ENCODE data around the gene SHROOM1. TPM values are rescaled to one million over a fixed set of nuclear protein-coding genes. Genes with fewer than 3 reads are reported as not detected.

Gene SHROOM1
- total RNA-seq, 2 donors from 2014 or later = 6.6 to 14.4 TPM

DNA sequence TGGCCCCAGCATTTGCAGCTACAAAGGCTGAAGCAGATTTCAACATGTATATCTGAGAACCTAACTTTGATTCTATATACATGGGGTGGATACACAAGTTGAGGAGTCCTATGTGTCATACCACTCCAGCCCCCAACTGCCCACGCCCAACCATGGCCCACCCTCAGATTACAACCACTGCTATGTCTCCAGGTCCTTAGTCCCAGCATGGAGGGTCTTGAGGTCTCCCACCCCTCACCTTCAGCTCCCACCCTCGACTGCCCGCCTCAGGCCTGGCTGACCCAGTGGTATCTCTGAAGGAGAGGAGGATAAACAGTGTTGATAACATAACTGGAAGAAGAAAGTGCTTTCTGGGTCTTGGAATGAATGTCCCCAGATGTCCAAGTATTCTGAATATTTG lies 9.1 kb downstream of the SHROOM1 start:
- WGBS, 2 experiments (ENCODE audit: insufficient coverage in 1 of 2, insufficient read length in 1 of 2) = 83% methylated on average over 3 of the region's 3 CpGs; no CpG with 5 or more reads in 1 of the 2 experiments
- H3K4me1 Mint-ChIP-seq = peaks cover 8% of the 10 kb centered on the region
- peaks cover 35% of the 10 kb centered on the region for H3K27me3 Mint-ChIP-seq (ENCODE audit: insufficient read depth)
- peaks cover 3% of the 10 kb centered on the region for H3K36me3 Mint-ChIP-seq (ENCODE audit: low read depth)
- Histone ChIP-seq H3K9me3 (ENCODE audit: control insufficient read depth, low read length) (no peaks in the 10 kb centered on the region), H3K4me3 (ENCODE audit: low read length) (no peak overlapping the region), H3K36me3 (ENCODE audit: control insufficient read depth, insufficient read depth, low read length) (no peaks in the 10 kb centered on the region), H3K9ac (ENCODE audit: extremely low read depth, low read length, poor library complexity, severe bottlenecking) (no peak overlapping the region), H3K4me1 (ENCODE audit: control insufficient read depth, insufficient read depth, low read length) (peaks cover 4% of the 10 kb centered on the region), H3K27ac (ENCODE audit: low read depth, low read length) (no peak overlapping the region), H3K27me3 (ENCODE audit: control insufficient read depth, insufficient read depth, low read length, poor library complexity, severe bottlenecking) (peaks cover 28% of the 10 kb centered on the region)
- no peak overlapping the region for H3K4me3 Mint-ChIP-seq
- no peak for DNase-seq
- TF ChIP-seq, protein P1, sequence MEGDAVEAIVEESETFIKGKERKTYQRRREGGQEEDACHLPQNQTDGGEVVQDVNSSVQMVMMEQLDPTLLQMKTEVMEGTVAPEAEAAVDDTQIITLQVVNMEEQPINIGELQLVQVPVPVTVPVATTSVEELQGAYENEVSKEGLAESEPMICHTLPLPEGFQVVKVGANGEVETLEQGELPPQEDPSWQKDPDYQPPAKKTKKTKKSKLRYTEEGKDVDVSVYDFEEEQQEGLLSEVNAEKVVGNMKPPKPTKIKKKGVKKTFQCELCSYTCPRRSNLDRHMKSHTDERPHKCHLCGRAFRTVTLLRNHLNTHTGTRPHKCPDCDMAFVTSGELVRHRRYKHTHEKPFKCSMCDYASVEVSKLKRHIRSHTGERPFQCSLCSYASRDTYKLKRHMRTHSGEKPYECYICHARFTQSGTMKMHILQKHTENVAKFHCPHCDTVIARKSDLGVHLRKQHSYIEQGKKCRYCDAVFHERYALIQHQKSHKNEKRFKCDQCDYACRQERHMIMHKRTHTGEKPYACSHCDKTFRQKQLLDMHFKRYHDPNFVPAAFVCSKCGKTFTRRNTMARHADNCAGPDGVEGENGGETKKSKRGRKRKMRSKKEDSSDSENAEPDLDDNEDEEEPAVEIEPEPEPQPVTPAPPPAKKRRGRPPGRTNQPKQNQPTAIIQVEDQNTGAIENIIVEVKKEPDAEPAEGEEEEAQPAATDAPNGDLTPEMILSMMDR (conservative IDR thresholded peaks at IDR 0.05) = no peak
- H3K27ac Mint-ChIP-seq = no peak overlapping the region
- H3K9me3 Mint-ChIP-seq = no peaks in the 10 kb centered on the region

DNA sequence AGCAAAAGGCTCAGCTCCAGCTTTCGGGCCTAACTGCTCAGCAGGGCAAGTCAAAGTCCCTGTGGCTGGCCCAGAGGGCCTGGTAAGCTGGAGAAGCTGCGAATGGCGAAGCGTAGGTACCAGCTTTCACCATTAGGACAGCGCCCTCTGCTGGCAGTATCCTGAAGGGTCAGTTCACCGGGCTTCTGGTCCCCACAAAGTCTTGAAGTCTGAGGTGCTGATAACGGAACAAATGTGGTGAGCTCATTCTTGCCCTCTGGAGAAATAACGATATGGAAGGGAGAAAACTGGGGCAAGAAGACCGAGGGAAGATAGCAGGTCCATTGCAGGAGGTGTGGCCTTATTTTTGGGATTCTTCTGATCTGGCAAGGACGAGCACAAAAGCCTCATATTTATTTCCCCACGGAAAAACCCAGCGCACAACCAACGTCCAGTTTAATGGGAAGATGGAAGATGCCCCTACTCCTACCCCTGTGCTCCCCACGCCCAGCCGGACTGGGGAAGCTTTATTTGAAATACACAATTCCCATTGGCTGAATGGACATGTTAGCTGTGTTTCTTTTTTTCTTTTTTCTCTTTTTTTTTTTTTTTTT lies 10.2 kb downstream of the SHROOM1 start:
- 37 to 45% methylated on average over 10 to 15 of the region's 15 CpGs for WGBS, 2 experiments (ENCODE audit: insufficient coverage in 1 of 2, insufficient read length in 1 of 2)
- H3K27me3 Mint-ChIP-seq (ENCODE audit: insufficient read depth) = peaks cover 45% of the 10 kb centered on the region
- Histone ChIP-seq H3K36me3 (ENCODE audit: control insufficient read depth, insufficient read depth, low read length) (no peaks in the 10 kb centered on the region), H3K27ac (ENCODE audit: low read depth, low read length) (no peak overlapping the region), H3K27me3 (ENCODE audit: control insufficient read depth, insufficient read depth, low read length, poor library complexity, severe bottlenecking) (peaks cover 28% of the 10 kb centered on the region), H3K4me1 (ENCODE audit: control insufficient read depth, insufficient read depth, low read length) (peaks cover 4% of the 10 kb centered on the region), H3K4me3 (ENCODE audit: low read length) (no peak overlapping the region), H3K9ac (ENCODE audit: extremely low read depth, low read length, poor library complexity, severe bottlenecking) (no peak overlapping the region), H3K9me3 (ENCODE audit: control insufficient read depth, low read length) (no peaks in the 10 kb centered on the region)
- DNase-seq = peak; percentile 98
- no peak overlapping the region for H3K27ac Mint-ChIP-seq
- peaks cover 4% of the 10 kb centered on the region for H3K4me1 Mint-ChIP-seq
- no peak overlapping the region for H3K4me3 Mint-ChIP-seq
- TF ChIP-seq, protein P1 (conservative IDR thresholded peaks at IDR 0.05) = peak; percentile 97
- H3K9me3 Mint-ChIP-seq = peaks cover under 1% of the 10 kb centered on the region
- peaks cover 3% of the 10 kb centered on the region for H3K36me3 Mint-ChIP-seq (ENCODE audit: low read depth)

DNA sequence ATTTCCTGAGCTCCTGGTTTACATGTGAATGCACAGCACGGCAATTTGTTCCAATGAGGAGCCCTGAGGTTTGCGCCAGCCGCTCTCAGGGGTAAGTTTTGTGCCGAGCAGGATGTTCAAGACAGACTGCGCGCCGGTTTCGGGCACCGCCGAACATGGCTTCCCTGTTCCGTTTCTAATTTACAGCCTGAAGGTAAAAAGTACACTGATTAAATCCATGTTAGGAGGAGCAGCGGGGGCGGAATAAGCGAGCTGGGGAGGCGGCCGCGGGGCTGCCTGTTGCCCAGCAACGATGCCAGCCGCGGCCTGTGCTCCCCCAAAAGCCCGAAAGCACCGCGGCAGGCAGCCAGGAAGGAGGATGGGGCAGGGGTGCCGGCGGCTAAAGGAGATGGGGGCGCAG lies 11.0 kb downstream of the SHROOM1 start:
- H3K4me1 ChIP-seq (ENCODE audit: control insufficient read depth, insufficient read depth, low read length) = peaks cover 4% of the 10 kb centered on the region
- H3K27ac Mint-ChIP-seq = no peak overlapping the region
- no peak overlapping the region for H3K4me3 ChIP-seq (ENCODE audit: low read length)
- no peaks in the 10 kb centered on the region for H3K9me3 ChIP-seq (ENCODE audit: control insufficient read depth, low read length)
- peaks cover 2% of the 10 kb centered on the region for H3K4me1 Mint-ChIP-seq
- DNase-seq = no peak
- peaks cover 5% of the 10 kb centered on the region for H3K9me3 Mint-ChIP-seq
- H3K36me3 Mint-ChIP-seq (ENCODE audit: low read depth) = no peaks in the 10 kb centered on the region
- no peak overlapping the region for H3K9ac ChIP-seq (ENCODE audit: extremely low read depth, low read length, poor library complexity, severe bottlenecking)
- H3K27me3 Mint-ChIP-seq (ENCODE audit: insufficient read depth) = peaks cover 50% of the 10 kb centered on the region
- no peaks in the 10 kb centered on the region for H3K36me3 ChIP-seq (ENCODE audit: control insufficient read depth, insufficient read depth, low read length)
- 92 to 93% methylated on average over 14 to 26 of the region's 26 CpGs for WGBS, 2 experiments (ENCODE audit: insufficient coverage in 1 of 2, insufficient read length in 1 of 2)
- TF ChIP-seq, protein P1 (conservative IDR thresholded peaks at IDR 0.05) = no peak
- no peak overlapping the region for H3K27ac ChIP-seq (ENCODE audit: low read depth, low read length)
- H3K4me3 Mint-ChIP-seq = no peak overlapping the region
- H3K27me3 ChIP-seq (ENCODE audit: control insufficient read depth, insufficient read depth, low read length, poor library complexity, severe bottlenecking) = peaks cover 28% of the 10 kb centered on the region

Data from endodermal cell (in vitro differentiated cells).